Measurements from ENCODE around the gene RANGAP1.

The RANGAP1 gene, protein sequence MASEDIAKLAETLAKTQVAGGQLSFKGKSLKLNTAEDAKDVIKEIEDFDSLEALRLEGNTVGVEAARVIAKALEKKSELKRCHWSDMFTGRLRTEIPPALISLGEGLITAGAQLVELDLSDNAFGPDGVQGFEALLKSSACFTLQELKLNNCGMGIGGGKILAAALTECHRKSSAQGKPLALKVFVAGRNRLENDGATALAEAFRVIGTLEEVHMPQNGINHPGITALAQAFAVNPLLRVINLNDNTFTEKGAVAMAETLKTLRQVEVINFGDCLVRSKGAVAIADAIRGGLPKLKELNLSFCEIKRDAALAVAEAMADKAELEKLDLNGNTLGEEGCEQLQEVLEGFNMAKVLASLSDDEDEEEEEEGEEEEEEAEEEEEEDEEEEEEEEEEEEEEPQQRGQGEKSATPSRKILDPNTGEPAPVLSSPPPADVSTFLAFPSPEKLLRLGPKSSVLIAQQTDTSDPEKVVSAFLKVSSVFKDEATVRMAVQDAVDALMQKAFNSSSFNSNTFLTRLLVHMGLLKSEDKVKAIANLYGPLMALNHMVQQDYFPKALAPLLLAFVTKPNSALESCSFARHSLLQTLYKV

DNA sequence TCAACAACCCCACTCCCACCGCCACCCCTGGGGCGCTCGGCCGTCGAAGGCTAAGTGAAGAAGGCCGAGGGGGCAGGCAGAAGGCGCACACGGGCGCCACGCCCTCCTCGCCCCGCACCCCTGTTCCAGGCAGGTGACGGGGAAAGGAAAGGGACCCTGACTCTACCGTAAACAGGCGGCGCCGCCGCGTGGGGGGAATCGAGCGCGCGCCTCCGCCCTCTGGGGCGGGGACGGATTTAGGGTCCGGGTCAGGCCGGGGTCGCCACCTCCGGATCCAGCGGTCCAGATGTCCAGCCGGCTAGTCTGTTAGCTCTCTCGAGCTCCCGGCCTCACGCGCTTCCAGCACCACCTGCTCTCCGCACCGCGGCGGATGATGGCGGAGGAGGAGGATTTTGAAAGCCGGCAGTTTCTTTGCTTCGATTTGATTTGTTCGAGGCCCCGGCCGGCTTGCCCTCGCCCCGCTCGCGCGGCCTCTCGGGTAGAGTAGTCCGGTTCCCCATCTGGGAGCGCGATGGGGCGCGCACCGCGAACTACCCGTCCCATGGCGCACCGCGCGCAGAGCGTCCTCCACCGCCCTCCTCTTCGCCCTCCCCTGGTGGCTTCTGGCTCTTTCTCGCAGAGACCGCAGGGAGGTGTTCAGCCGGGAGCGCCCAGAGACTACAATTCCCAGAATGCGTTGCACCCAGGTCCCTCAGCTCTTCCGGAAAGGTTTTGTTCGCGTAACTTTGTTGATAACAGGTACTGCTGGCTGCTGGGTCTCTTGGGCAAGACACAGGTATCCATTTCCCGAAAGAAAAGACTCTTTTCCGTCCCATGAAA, at the start of gene RANGAP1:
TSS of gene RANGAP1 (minus strand) at position 368 of the 819 bp plus-strand sequence. CDS start 5,143 bp downstream, outside the sequence.
- no peaks in the 10 kb centered on the region for H3K27me3 ChIP-seq (ENCODE audit: control insufficient read depth, insufficient read depth, low read length)
- no peaks in the 10 kb centered on the region for H3K36me3 ChIP-seq (ENCODE audit: control insufficient read depth, insufficient read depth, low read length)
- peak within 1 kb of the TSS; percentile 68 for H3K9ac ChIP-seq (ENCODE audit: low read length)
- H3K9me3 ChIP-seq (ENCODE audit: control insufficient read depth, low read length) = no peaks in the 10 kb centered on the region
- H3K4me3 ChIP-seq (ENCODE audit: low read length) = peak within 1 kb of the TSS; percentile 86
- peaks cover 27% of the 10 kb centered on the region for H3K4me1 ChIP-seq (ENCODE audit: control insufficient read depth, insufficient read depth, low read length)

DNA sequence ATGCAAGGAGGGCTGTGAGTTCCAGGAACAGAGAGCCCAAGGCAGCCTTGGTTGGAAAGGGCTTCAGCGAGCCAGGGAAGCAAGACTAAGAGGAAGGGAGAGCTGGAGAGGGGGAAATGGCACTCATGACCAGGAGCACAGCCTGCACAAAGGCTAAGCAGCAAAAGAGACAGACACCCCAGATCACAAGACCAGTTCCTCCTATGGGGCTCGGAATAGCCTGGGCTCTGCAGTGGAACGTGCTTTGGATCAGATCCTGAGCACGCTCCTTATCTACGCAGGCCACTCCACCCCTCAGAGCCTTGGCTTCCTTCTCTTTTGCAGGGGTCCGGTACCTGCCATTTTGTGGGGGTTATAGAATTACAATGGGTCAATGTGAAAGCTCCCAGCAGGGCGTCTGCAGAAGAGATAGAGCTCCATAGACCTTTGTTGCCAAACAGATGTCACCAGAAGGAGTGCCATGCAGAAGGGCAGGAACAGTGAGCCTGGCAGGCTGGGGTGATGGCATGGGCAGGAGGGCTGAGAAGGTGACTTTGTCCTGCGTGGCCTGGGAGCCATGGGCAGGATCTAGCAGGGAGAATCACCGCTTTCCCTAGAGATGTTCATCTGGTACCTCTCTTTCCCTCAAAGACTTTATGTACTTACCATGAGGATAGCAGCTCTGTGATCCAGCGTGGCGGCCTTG, 49.1 kb upstream of the RANGAP1 start:
- Histone ChIP-seq H3K4me3 (ENCODE audit: low read length) (no peak overlapping the region), H3K4me1 (ENCODE audit: control insufficient read depth, insufficient read depth, low read length) (no peaks in the 10 kb centered on the region), H3K9me3 (ENCODE audit: control insufficient read depth, low read length) (no peaks in the 10 kb centered on the region), H3K27me3 (ENCODE audit: control insufficient read depth, insufficient read depth, low read length) (no peaks in the 10 kb centered on the region), H3K36me3 (ENCODE audit: control insufficient read depth, insufficient read depth, low read length) (peaks cover 9% of the 10 kb centered on the region), H3K9ac (ENCODE audit: low read length) (no peak overlapping the region)

DNA sequence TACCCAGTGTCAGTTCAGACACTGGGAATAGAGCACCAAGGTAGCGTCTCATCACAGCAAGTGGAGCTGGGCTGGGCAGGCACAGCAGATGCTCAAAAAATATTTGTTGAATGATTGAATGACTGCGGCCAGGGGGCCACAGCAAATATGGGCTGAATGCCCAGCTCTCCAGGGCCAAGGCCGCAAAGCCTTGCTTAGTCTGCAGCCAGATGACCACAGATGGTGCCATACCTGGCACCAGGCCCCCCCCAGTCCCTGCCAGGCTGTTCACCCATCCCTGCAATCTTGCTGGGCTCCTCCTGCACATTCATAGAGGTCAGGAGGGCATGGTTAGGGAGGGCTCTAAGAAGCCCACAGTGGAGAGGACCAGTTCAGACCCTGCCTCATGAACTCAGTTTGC, 48.2 kb upstream of the RANGAP1 start:
- Histone ChIP-seq H3K4me3 (ENCODE audit: low read length) (no peak overlapping the region), H3K36me3 (ENCODE audit: control insufficient read depth, insufficient read depth, low read length) (peaks cover 9% of the 10 kb centered on the region), H3K9me3 (ENCODE audit: control insufficient read depth, low read length) (no peaks in the 10 kb centered on the region), H3K4me1 (ENCODE audit: control insufficient read depth, insufficient read depth, low read length) (no peaks in the 10 kb centered on the region), H3K9ac (ENCODE audit: low read length) (no peak overlapping the region), H3K27me3 (ENCODE audit: control insufficient read depth, insufficient read depth, low read length) (no peaks in the 10 kb centered on the region)

DNA sequence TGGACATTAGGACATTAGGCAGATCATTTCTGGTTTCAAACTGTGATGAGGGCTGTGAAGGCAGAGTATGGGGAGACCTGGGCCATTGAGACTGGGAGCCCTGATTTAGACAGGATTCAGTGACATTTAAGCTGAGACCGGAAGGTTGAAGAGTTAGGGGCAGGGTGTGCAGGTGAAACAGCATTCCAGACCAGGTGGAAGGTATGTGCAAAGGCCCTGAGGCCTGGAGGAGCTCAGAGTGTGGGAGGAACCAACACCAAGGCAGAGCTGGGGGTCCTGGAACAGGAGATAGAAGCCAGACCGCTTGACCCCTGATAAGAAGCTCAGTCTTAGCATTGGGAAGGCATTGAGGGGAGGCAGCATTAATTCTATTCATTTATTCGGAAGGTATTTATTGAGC, 47.8 kb upstream of the RANGAP1 start:
- no peak overlapping the region for H3K9ac ChIP-seq (ENCODE audit: low read length)
- peaks cover 9% of the 10 kb centered on the region for H3K36me3 ChIP-seq (ENCODE audit: control insufficient read depth, insufficient read depth, low read length)
- H3K27me3 ChIP-seq (ENCODE audit: control insufficient read depth, insufficient read depth, low read length) = no peaks in the 10 kb centered on the region
- H3K4me1 ChIP-seq (ENCODE audit: control insufficient read depth, insufficient read depth, low read length) = no peaks in the 10 kb centered on the region
- H3K9me3 ChIP-seq (ENCODE audit: control insufficient read depth, low read length) = no peaks in the 10 kb centered on the region
- H3K4me3 ChIP-seq (ENCODE audit: low read length) = no peak overlapping the region

DNA sequence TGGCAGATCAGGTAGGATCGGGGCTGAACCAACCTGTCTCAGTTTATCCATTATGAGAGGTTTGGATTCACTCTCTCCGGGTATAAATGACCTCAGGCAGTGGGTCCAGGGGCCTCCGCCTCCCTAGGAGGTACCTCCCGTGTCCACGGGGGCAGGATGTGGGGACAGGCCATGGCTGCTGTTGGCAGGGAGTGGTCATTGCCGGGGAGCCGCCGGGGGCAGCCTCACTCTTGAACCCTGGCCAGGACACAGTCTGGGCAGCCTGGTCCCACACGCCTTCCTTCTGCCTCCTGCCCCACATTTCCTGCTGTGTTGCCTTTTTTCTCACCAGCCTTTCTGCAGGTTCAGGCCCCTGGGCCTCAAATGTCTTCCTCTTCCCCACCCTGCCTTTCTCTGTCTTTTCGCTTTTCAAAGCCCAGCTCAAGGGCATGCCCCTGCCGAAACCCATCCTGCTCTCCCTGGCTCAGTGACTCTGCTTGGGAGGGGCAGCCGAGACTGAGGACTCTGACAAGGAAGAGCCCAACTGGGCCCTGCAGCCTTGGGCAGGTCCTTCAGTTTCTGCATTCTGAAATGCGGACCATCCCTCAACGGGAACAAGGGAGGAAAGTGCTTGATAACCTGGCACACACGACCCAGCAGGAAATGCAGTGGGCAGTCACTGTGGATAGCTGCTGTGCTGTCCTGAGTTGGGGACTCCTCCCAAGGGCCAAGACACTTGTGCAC, 46.4 kb upstream of the RANGAP1 start:
- Histone ChIP-seq H3K4me3 (ENCODE audit: low read length) (no peak overlapping the region), H3K27me3 (ENCODE audit: control insufficient read depth, insufficient read depth, low read length) (no peaks in the 10 kb centered on the region), H3K9me3 (ENCODE audit: control insufficient read depth, low read length) (no peaks in the 10 kb centered on the region), H3K36me3 (ENCODE audit: control insufficient read depth, insufficient read depth, low read length) (peaks cover 9% of the 10 kb centered on the region), H3K9ac (ENCODE audit: low read length) (no peak overlapping the region), H3K4me1 (ENCODE audit: control insufficient read depth, insufficient read depth, low read length) (no peaks in the 10 kb centered on the region)

DNA sequence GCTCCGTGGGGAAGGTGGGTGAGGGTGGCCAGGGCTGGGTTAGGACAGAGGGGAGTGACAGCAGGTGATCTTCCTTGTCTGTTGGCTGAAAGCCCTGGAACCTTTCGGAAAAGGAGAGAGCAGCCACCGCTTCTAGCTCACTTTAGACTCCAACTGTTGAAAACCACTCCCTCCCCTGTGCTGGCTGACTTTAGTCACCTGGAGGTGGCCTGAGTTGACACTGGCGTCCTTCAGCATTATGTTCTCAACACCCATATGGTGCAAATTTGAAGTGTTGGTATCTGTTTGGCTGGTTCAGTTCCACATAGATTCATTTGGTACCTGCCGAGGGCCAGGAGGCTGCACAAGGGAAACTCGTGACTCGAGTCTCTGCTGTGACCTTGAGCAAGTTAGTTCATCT, 44.2 kb upstream of the RANGAP1 start:
- peaks cover 14% of the 10 kb centered on the region for H3K36me3 ChIP-seq (ENCODE audit: control insufficient read depth, insufficient read depth, low read length)

DNA sequence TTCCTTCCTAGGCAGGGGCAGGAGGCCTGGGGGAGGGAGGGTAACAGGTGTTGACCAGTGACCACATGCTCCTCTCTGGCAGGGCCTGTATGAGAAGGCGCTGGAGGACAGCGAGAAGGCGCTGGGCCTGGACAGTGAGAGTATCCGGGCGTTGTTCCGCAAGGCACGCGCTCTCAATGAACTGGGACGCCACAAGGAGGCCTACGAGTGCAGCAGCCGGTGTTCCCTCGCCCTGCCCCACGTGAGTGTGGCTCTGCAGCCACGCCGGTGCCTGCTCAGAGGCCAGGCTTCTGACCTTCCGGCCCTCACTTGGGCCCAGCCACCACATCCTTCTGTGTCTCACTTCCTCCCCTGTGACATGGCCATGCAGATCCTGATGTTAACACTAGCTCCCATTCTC, 41.1 kb upstream of the RANGAP1 start:
- H3K4me3 ChIP-seq (ENCODE audit: low read length) = no peak overlapping the region
- H3K36me3 ChIP-seq (ENCODE audit: control insufficient read depth, insufficient read depth, low read length) = peaks cover 17% of the 10 kb centered on the region
- H3K27me3 ChIP-seq (ENCODE audit: control insufficient read depth, insufficient read depth, low read length) = no peaks in the 10 kb centered on the region
- no peaks in the 10 kb centered on the region for H3K9me3 ChIP-seq (ENCODE audit: control insufficient read depth, low read length)
- no peaks in the 10 kb centered on the region for H3K4me1 ChIP-seq (ENCODE audit: control insufficient read depth, insufficient read depth, low read length)
- H3K9ac ChIP-seq (ENCODE audit: low read length) = no peak overlapping the region

More for the DNA sequence above, 44.2 kb upstream of the RANGAP1 start:
- Histone ChIP-seq H3K4me3 (ENCODE audit: low read length) (no peak overlapping the region), H3K4me1 (ENCODE audit: control insufficient read depth, insufficient read depth, low read length) (no peaks in the 10 kb centered on the region), H3K9ac (ENCODE audit: low read length) (no peak overlapping the region), H3K27me3 (ENCODE audit: control insufficient read depth, insufficient read depth, low read length) (no peaks in the 10 kb centered on the region), H3K9me3 (ENCODE audit: control insufficient read depth, low read length) (no peaks in the 10 kb centered on the region)

DNA sequence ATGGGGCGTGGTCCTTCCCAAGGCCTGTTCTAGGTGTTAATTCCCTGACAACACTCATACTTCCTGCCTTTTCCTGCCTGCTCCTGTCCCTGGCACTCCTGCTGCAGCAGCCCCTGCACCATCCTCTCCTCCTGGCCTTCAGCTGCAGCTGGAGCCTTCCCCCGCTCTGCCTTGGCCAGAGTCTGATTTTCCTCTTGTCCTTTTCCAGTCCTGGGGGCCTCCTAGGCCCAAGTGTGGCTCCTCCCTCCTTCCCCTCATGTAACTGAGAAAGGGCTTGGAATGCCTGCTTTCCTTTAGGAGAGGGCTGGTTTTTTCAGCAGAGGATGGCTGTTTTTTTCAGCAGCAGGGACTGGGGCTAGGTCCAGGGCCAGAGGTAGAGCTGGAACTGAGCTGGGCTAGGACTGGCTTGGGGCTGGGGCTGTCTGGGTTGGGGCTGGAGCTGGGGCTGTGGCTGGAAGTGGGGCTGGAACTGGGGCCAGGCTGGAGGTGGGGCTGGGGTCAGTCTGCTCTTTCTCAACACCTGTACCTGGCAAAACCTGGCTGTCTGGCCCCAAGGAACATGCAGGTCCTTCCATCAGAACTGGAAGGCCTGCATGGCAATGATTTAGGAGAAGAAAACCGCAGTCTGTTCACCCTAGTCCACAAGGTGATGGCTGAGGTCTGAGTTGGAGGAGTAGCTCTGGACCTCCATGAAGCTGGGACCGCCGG, 39.0 kb upstream of the RANGAP1 start:
- Histone ChIP-seq H3K9me3 (ENCODE audit: control insufficient read depth, low read length) (no peaks in the 10 kb centered on the region), H3K36me3 (ENCODE audit: control insufficient read depth, insufficient read depth, low read length) (peaks cover 15% of the 10 kb centered on the region), H3K4me3 (ENCODE audit: low read length) (no peak overlapping the region), H3K4me1 (ENCODE audit: control insufficient read depth, insufficient read depth, low read length) (no peaks in the 10 kb centered on the region), H3K27me3 (ENCODE audit: control insufficient read depth, insufficient read depth, low read length) (no peaks in the 10 kb centered on the region), H3K9ac (ENCODE audit: low read length) (no peak overlapping the region)

DNA sequence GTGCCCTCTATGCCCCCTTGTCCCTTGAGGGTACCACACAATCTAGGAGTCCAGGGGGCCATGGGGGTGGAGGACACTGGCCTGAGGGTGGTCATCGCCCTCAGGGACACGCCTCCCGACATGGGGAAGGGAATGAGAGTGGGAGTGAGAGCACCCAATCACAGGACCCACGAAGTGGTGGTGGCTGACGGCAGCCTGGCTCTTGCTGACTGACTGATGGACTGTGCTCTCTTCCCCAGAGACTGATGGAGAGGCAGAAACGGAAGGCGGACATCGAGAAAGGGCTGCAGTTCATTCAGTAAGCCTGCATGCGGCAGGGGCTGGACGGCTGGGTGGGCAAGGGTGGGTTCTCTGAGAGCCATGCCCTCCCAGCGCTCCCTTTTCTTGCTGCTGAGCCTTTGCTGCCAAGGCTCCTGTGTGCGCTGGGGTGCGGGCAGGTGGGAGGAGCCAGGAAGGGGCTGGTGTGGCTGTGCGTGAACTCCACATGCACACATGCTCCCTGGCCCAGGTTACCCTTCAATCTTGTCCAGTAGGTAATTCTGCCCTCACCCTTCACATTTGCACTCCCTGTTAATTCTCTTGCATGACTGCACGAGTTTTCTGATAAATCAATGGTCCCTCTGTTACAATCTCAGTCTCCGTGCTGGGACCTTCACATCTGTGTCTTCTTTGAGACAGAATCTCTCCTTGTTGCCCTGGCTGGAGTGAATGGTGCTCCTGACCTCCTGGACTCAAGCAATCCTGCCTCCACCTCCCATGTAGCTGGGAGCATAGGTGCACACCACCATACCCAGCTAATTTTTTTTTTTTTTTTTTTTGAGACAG, 34.6 kb upstream of the RANGAP1 start:
- H3K4me1 ChIP-seq (ENCODE audit: control insufficient read depth, insufficient read depth, low read length) = no peaks in the 10 kb centered on the region
- H3K9ac ChIP-seq (ENCODE audit: low read length) = no peak overlapping the region
- no peak overlapping the region for H3K4me3 ChIP-seq (ENCODE audit: low read length)
- peaks cover 15% of the 10 kb centered on the region for H3K36me3 ChIP-seq (ENCODE audit: control insufficient read depth, insufficient read depth, low read length)
- H3K9me3 ChIP-seq (ENCODE audit: control insufficient read depth, low read length) = no peaks in the 10 kb centered on the region
- no peaks in the 10 kb centered on the region for H3K27me3 ChIP-seq (ENCODE audit: control insufficient read depth, insufficient read depth, low read length)

DNA sequence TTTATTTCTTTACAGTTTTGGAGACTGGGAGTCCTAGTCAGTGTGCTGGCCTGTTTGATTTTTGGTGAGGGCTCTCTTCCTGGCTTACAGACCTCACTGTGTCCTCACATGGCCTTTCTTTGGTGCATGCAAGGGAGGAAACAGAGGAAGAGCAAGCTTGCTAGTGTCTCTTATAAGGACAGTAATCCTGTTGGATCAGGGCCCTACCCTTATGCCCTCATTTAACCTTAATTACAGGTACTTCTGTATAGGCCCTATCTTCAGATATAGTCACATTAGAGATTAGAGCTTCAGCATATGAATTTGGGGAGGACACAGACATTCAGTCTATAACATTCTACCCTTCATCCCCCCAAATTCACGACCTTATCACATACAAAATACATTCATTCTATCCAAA, 29.6 kb upstream of the RANGAP1 start:
- no peaks in the 10 kb centered on the region for H3K9me3 ChIP-seq (ENCODE audit: control insufficient read depth, low read length)

More for the DNA sequence above, 29.6 kb upstream of the RANGAP1 start:
- Histone ChIP-seq H3K36me3 (ENCODE audit: control insufficient read depth, insufficient read depth, low read length) (no peaks in the 10 kb centered on the region), H3K4me3 (ENCODE audit: low read length) (no peak overlapping the region), H3K27me3 (ENCODE audit: control insufficient read depth, insufficient read depth, low read length) (no peaks in the 10 kb centered on the region), H3K4me1 (ENCODE audit: control insufficient read depth, insufficient read depth, low read length) (peaks cover 5% of the 10 kb centered on the region), H3K9ac (ENCODE audit: low read length) (no peak overlapping the region)
